Prostate gland (tissue), 2 donors: ENCODE results near the gene CCL23. TPM values are rescaled to one million over a fixed set of nuclear protein-coding genes. Genes with fewer than 3 reads are reported as not detected.
"Not testable (repeated sequence)": the region's sequence is repeated elsewhere in the genome, so short reads cannot be mapped to it uniquely, and the experiment has no call there.

ENCODE experiments used
- DNase-seq: peaks from one replicate; pipeline ENCODE4 v3.0.0-alpha.2; 2019; ENCODE audit warnings: low spot score
- H3K27ac ChIP-seq, 2 donors: fragments of 200-600 bp; sonication (generic); 2 replicates each; pipeline ENCODE4 v1.5.1; 2017 to 2019
- H3K27me3 ChIP-seq: fragments of 200-600 bp; sonication (generic); replicated peaks from 2 replicates; pipeline ENCODE4 v1.5.1; 2019; ENCODE audit not compliant: insufficient read depth
- H3K36me3 ChIP-seq, 2 donors: fragments of 200-600 bp; sonication (generic); 1 replicate in 1 of 2; 2 replicates in 1 of 2; pipeline versions ENCODE4 v1.5.1 to v1.8.1; 2017 to 2019
- H3K4me1 ChIP-seq: fragments of 200-600 bp; sonication (generic); replicated peaks from 2 replicates; pipeline ENCODE4 v1.5.1; 2019
- H3K4me3 ChIP-seq, 2 donors: fragments of 200-600 bp; sonication (generic); 2 replicates each; pipeline ENCODE4 v1.5.1; 2017 to 2019
- H3K9me3 ChIP-seq: fragments of 200-600 bp; sonication (generic); 2 replicates; pipeline ENCODE4 v1.5.1; 2017
- CTCF ChIP-seq, 4 experiments: fragments of 200-600 bp in 2 of 4; fragments of 450-650 bp in 2 of 4; sonication (generic) in 2 of 4; IDR thresholded peaks; 1 replicate in 3 of 4; 2 replicates in 1 of 4; pipeline ENCODE4 v1.5.1; 2016 to 2019; ENCODE audit warnings: antibody characterized with exemption in 4 of 4, mild to moderate bottlenecking in 2 of 4, moderate library complexity in 2 of 4
- POLR2A ChIP-seq: fragments of 450-650 bp; IDR thresholded peaks from one replicate; pipeline ENCODE4 v1.6.1; 2016; ENCODE audit warnings: antibody characterized with exemption, mild to moderate bottlenecking
- POLR2AphosphoS5 ChIP-seq: sonication (generic); formaldehyde crosslinking; IDR thresholded peaks from one replicate; pipeline ENCODE4 v1.6.1; 2017; ENCODE audit warnings: antibody characterized with exemption
- WGBS: methylation state at CpG from one replicate; pipeline ENCODE4 v1.1.5; 2018; 5-methylcytosine and 5-hydroxymethylcytosine counted together
- intact Hi-C: fragments of 100-400 bp; cut with DNase I; formaldehyde crosslinking; loops from one replicate; pipeline ENCODE4 v1.14.2; 2022
- total RNA-seq, 2 donors: library from RNA; depleted of rRNA; stranded (reverse); fragments of >200 nt; gene quantifications; one replicate each; pipeline ENCODE4 v1.1.0, GENCODE V29; 2016

CCL23 gene
- total RNA-seq, 2 donors from 2014 or later = 7.4 to 8.7 TPM

- 78% methylated on average over 6 of the region's 6 CpGs for WGBS
- Histone ChIP-seq H3K4me3 (no peak within 1 kb of the TSS), H3K4me1 (no peaks in the 10 kb centered on the region), H3K9me3 (no peaks in the 10 kb centered on the region), H3K27me3 (no peaks in the 10 kb centered on the region), H3K27ac (no peak within 1 kb of the TSS), H3K36me3 (no peaks in the 10 kb centered on the region)
- no peak for DNase-seq
- intact Hi-C loops = no loop called here
- no peak for TF ChIP-seq POLR2A
- no peak for TF ChIP-seq CTCF (IDR thresholded peaks at IDR 0.05)
- TF ChIP-seq POLR2AphosphoS5 = no peak
Measured at GRCh38 chr17:36001110-36001771, 16.5 kb downstream of the CCL23 start, which contains the start of gene CCL15. CCL15 (minus strand) TSS chr17:36001553; CDS start chr17:36001492, 61 bp downstream.

DNA sequence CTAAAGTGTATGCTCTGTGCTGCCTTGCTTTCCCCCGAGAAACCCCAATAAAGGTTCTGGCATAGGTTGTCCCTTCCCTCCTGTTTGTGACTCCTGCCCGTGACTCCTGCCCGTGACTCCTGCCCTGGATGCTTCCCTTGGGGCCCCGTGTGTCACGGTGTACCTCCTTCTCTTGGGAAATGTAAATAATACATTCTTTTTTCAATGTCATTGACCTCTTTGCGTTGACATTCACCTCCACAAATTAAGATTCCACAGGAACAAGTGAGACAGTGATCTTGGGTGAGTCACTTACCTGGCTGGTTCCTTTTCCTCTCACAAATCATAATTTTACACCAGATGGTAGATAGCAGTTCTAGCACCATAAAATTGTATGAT, 17.1 kb downstream of the CCL23 start:
- Histone ChIP-seq H3K4me3 (no peak overlapping the region), H3K36me3 (no peaks in the 10 kb centered on the region), H3K27ac (no peak overlapping the region), H3K27me3 (no peaks in the 10 kb centered on the region), H3K4me1 (no peaks in the 10 kb centered on the region), H3K9me3 (no peaks in the 10 kb centered on the region)
- intact Hi-C loops = no loop called here
- DNase-seq = no peak
- TF ChIP-seq POLR2A (no peak), POLR2AphosphoS5 (no peak), CTCF (IDR thresholded peaks at IDR 0.05) (no peak)
- WGBS = 67% methylated on average over 6 of the region's 6 CpGs

DNA sequence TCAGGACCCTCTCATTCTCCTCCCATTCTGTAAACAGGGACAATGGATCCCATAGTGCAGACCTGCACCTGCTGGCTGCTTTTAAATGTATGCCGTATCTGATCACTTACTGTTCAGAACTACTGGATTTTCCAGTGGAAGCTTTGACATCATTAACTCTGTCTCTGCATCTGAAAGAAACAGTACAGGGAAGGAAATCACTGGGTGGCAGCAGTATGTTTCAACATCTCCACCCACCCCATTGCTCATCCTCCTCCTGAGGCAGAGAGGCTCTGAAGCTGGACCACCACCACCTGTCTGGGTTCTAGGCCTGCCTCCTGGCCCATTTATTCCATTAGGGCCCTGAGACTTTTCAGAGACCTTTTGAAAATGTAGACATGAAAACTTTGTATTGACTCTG, 19.0 kb downstream of the CCL23 start:
- intact Hi-C loops = no loop called here
- DNase-seq = no peak
- no peaks in the 10 kb centered on the region for H3K9me3 ChIP-seq
- TF ChIP-seq POLR2A (no peak), POLR2AphosphoS5 (no peak), CTCF (IDR thresholded peaks at IDR 0.05) (no peak)
- H3K36me3 ChIP-seq = no peaks in the 10 kb centered on the region
- H3K4me1 ChIP-seq = no peaks in the 10 kb centered on the region
- WGBS = 59% methylated on average over 1 of the region's 1 CpG
- no peak overlapping the region for H3K4me3 ChIP-seq
- no peak overlapping the region for H3K27ac ChIP-seq
- no peaks in the 10 kb centered on the region for H3K27me3 ChIP-seq

DNA sequence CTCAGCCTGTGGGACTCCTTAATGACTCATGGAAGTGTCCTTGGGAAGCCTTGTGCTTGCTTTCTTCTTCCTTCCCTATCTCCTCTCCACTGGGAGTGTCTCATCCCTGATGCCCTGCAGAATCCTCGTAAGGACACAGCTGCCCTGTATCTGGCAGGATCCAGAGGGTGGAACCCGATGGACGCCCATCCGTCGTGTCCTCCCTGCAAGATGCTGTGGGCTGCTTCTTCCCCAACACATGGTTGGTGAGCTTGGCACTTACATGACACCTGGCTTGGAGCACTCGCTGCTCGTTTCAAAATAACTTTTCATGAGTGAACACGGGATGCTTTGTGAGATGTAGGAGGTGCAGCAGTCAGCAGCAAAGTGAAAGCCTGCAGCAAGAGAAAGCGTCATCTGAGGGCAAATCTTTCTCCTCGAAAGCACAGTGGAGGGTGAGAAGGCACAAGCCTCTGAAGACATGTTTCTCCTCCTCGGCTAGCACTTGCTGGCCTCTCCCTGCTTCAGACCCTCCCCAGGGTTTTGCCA, 19.7 kb downstream of the CCL23 start:
- TF ChIP-seq POLR2AphosphoS5 (no peak), POLR2A (no peak)
- no peak for DNase-seq
- no peaks in the 10 kb centered on the region for H3K27me3 ChIP-seq

DNA sequence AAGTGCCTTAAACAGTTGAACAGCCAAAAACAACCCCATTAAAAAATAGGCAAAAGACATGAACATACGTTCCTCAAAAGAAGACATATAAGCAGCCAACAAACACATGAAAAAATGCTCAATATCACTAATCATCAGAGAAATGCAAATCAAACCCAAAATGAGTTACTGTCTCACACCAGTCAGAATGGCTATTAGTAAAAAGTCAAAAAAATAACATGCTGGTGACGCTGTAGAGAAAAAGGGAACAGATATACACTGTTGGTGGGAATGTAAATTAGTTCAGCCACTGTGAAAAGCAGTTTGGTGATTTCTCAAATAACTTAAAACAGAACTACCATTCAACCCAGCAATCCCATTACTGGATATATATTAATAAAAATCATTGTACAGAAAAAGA, 22.4 kb downstream of the CCL23 start:
- H3K4me3 ChIP-seq, H3K4me1 ChIP-seq, DNase-seq, H3K9me3 ChIP-seq, H3K36me3 ChIP-seq, H3K27me3 ChIP-seq, H3K27ac ChIP-seq, intact Hi-C loops: not testable (repeated sequence)
- 49% methylated on average over 2 of the region's 2 CpGs for WGBS

More for the DNA sequence above, 19.7 kb downstream of the CCL23 start:
- Histone ChIP-seq H3K27ac (no peak overlapping the region), H3K4me3 (no peak overlapping the region), H3K4me1 (no peaks in the 10 kb centered on the region), H3K9me3 (no peaks in the 10 kb centered on the region), H3K36me3 (no peaks in the 10 kb centered on the region)
- 71% methylated on average over 11 of the region's 11 CpGs for WGBS
- intact Hi-C loops = no loop called here

DNA sequence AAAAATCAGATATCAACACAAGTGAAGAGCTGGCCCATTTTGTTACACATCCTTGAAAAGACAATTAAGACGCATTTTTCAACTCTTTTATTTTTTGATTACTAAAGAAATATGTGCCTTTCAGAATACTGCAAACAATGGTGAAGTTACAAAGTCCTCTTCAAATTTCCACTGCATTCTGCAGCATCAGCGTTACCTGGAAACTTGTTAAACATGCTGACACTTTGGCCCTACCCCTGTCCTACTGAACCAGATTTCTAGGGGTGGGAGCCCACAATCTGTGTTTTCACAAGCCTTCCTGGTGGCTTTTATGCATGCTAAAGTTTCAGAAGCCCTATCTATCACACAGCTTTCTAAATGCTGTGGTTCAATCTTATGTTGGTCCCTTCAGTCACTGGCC, 26.7 kb downstream of the CCL23 start:
- intact Hi-C loops = no loop called here
- DNase-seq = no peak
- no peaks in the 10 kb centered on the region for H3K36me3 ChIP-seq

More for the DNA sequence above, 26.7 kb downstream of the CCL23 start:
- Histone ChIP-seq H3K4me1 (no peaks in the 10 kb centered on the region), H3K27me3 (no peaks in the 10 kb centered on the region), H3K4me3 (no peak overlapping the region), H3K27ac (no peak overlapping the region), H3K9me3 (no peaks in the 10 kb centered on the region)
- TF ChIP-seq POLR2A (no peak), POLR2AphosphoS5 (no peak), CTCF (IDR thresholded peaks at IDR 0.05) (no peak)
- WGBS = 43% methylated on average over 2 of the region's 2 CpGs
